Left ventricle myocardium inferior (tissue), 1 donor: ENCODE measurements around the gene CAMKMT. TPM values are rescaled to one million over a fixed set of nuclear protein-coding genes. Genes with fewer than 3 reads are reported as not detected.

Experiments used
- DNase-seq: peaks from one replicate; pipeline ENCODE4 v3.0.0-alpha.2; 2020
- H3K27ac ChIP-seq: fragments of 200-600 bp; replicated peaks from 2 replicates; pipeline ENCODE4 v1.8.0; 2021
- H3K27me3 ChIP-seq: fragments of 200-600 bp; 2 replicates; pipeline ENCODE4 v1.8.0; 2021; ENCODE audit warnings: low read depth
- H3K36me3 ChIP-seq: fragments of 200-600 bp; 2 replicates; pipeline ENCODE4 v1.8.0; 2021
- H3K4me1 ChIP-seq: fragments of 200-600 bp; 2 replicates; pipeline ENCODE4 v1.8.0; 2021
- H3K4me3 ChIP-seq: fragments of 200-600 bp; 2 replicates; pipeline ENCODE4 v1.8.0; 2021; ENCODE audit warnings: mild to moderate bottlenecking, moderate library complexity
- H3K9me3 ChIP-seq: fragments of 200-600 bp; replicated peaks from 2 replicates; pipeline ENCODE4 v1.8.0; 2021
- intact Hi-C: fragments of 100-400 bp; cut with micrococcal nuclease; formaldehyde crosslinking; loops from one replicate; pipeline ENCODE4 v1.11.0; 2022
- total RNA-seq: library from RNA; stranded (reverse); fragmentation: NEBNext Ultra II Directional; extraction: Animal tissue kit (Norgen Biotek cat#: 25700); gene quantifications from one replicate; pipeline ENCODE4 v1.2.1, GENCODE V29; 2021
- TF ChIP-seq, protein P1 (sequence below): fragments of 200-600 bp; IDR thresholded peaks from 2 replicates; pipeline ENCODE4 v1.8.0; 2021; ENCODE audit warnings: antibody characterized with exemption, mild to moderate bottlenecking, borderline replicate concordance
- donor health status: DM: no; HTN: yes; CAD: no; lungs with severe emphysema.

The CAMKMT gene
- total RNA-seq, 1 donor from 2014 or later, result 4.8 TPM

DNA sequence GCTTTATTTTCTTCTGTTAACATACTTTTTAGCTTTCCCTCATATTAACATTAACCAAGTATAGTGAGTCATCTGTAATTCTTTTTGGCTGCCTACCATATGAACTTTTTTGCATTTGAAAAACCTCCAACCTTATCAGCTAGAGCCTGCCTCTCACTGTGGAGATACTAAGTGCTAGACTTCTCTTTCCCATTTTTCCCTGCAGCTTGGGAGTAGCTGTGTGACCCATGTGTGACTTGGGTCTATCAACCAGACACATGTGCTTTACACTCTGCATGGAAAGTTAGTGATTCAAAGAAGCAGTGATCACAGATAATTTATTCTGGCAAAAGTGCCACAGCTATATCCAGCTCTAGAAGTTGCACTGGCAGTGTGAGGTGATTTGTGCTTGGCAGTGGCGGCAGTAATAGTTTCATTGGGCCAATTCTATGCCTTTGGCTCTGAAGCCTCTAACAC, 36.7 kb upstream of the CAMKMT start:
- Histone ChIP-seq H3K4me3 (no peak overlapping the region), H3K9me3 (no peaks in the 10 kb centered on the region), H3K4me1 (peaks cover 33% of the 10 kb centered on the region), H3K27ac (peak overlapping the region; percentile 76), H3K27me3 (no peaks in the 10 kb centered on the region), H3K36me3 (peaks cover 84% of the 10 kb centered on the region)
- peak; percentile 25 for DNase-seq
- intact Hi-C loops, result no loop called here
- TF ChIP-seq, protein P1, sequence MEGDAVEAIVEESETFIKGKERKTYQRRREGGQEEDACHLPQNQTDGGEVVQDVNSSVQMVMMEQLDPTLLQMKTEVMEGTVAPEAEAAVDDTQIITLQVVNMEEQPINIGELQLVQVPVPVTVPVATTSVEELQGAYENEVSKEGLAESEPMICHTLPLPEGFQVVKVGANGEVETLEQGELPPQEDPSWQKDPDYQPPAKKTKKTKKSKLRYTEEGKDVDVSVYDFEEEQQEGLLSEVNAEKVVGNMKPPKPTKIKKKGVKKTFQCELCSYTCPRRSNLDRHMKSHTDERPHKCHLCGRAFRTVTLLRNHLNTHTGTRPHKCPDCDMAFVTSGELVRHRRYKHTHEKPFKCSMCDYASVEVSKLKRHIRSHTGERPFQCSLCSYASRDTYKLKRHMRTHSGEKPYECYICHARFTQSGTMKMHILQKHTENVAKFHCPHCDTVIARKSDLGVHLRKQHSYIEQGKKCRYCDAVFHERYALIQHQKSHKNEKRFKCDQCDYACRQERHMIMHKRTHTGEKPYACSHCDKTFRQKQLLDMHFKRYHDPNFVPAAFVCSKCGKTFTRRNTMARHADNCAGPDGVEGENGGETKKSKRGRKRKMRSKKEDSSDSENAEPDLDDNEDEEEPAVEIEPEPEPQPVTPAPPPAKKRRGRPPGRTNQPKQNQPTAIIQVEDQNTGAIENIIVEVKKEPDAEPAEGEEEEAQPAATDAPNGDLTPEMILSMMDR, result no peak

DNA sequence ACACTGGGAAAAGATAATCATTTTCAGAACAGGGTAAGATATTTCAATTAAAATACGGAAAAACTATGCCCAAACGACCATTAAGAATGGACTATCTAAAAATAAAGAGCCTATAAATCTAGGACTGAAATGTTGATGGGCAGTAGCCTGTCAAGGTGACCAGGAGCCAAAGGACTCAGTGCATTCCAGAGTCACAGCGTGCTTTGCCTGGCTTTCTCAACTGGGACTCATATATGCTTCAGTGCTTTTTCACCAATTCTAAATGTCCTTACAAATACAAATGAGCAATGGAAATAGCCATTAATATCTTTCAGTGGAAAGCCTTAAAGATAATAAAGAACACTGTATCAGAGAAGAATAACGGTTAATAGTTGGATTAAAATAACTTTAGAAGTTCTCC, 35.9 kb upstream of the CAMKMT start:
- intact Hi-C loops, result no loop called here
- no peaks in the 10 kb centered on the region for H3K27me3 ChIP-seq
- H3K4me1 ChIP-seq, result peaks cover 33% of the 10 kb centered on the region
- peaks cover 82% of the 10 kb centered on the region for H3K36me3 ChIP-seq
- TF ChIP-seq, protein P1, result no peak
- no peak overlapping the region for H3K4me3 ChIP-seq
- no peak for DNase-seq
- H3K9me3 ChIP-seq, result no peaks in the 10 kb centered on the region
- peak overlapping the region; percentile 76 for H3K27ac ChIP-seq

DNA sequence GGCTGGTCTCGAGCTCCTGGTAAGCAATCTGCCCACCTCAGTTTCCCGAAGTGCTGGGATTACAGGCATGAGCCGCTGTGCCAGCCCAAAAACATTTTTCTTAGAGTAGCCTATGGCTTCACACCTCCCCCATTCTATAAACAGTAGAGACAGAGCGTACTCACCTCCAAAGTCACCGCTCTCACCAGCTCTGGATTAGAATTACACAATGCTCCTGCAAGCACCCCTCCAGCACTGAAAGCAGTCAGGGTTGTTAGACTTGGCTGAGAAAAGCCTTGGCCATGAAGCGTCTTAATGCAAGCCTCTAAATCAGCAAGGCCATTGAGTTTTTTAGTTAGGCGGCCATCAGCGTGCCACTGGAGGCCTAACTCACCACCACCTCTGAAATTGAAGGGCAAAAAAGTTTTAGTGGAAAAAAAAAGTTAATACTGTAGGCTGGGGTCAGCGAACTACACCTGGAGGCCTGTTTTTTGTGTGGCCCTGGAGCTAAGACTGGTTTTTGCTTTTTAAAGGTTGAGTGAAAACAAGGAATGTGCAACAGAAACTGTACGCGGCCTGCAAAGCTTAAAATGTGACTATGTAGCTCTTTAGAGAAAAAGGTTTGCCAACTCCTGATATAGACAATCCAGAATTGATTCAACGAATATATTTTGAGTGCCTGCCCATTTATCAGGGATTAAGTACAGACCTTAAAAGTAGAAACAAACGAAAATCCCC, 35.0 kb upstream of the CAMKMT start:
- Histone ChIP-seq H3K36me3 (peaks cover 82% of the 10 kb centered on the region), H3K4me3 (no peak overlapping the region), H3K27me3 (no peaks in the 10 kb centered on the region), H3K4me1 (peaks cover 33% of the 10 kb centered on the region), H3K27ac (peak overlapping the region; percentile 76), H3K9me3 (no peaks in the 10 kb centered on the region)
- no peak for DNase-seq
- intact Hi-C loops, result no loop called here
- TF ChIP-seq, protein P1, result no peak

DNA sequence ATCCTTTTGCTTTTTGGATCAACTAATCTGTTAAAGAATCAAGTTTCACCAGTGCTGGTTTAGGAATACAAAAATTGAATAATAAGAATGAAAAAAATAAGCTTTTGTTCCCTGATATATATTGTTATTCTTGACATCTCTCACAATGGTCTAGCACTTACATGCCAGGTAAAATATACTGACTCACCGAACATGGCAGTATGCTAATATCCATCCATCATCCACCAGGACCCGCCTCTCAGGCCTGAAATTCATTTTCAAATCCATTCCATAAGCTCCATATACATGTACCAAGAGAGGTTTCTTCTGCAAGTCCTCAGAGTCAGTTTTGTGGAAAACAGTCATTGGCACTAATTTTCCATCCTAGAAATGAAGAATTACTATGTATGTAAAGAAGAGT, 33.0 kb upstream of the CAMKMT start:
- no peak for DNase-seq
- intact Hi-C loops, result no loop called here
- TF ChIP-seq, protein P1, result no peak
- Histone ChIP-seq H3K9me3 (no peaks in the 10 kb centered on the region), H3K27ac (no peak overlapping the region), H3K4me1 (peaks cover 40% of the 10 kb centered on the region), H3K27me3 (no peaks in the 10 kb centered on the region), H3K4me3 (no peak overlapping the region), H3K36me3 (peaks cover 78% of the 10 kb centered on the region)

DNA sequence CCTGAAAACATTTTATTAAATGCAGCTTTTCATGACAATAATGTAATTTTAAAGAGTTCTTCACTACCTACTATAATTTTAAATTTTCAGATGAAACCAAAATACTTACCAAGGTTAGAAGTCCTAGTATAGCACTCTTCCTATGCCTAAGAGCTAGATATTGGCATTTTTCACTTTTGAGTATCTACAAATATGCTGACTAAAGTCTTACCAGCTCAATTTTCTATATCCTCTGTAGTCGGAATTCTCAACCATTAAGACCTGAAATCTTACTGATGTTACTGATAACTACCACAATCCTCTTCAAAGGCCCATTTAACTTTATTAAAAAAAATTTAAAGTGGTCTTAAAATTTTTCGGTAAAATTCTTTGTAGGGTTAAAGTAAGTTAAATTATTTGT, 32.4 kb upstream of the CAMKMT start:
- peaks cover 73% of the 10 kb centered on the region for H3K36me3 ChIP-seq
- intact Hi-C loops, result no loop called here
- H3K4me3 ChIP-seq, result no peak overlapping the region
- no peak overlapping the region for H3K27ac ChIP-seq
- TF ChIP-seq, protein P1, result no peak
- no peaks in the 10 kb centered on the region for H3K9me3 ChIP-seq
- DNase-seq, result no peak
- peaks cover 46% of the 10 kb centered on the region for H3K4me1 ChIP-seq
- H3K27me3 ChIP-seq, result no peaks in the 10 kb centered on the region
